WTC11 (cell line): Measurements from ENCODE around the gene GGCX. TPM values are rescaled to one million over a fixed set of nuclear protein-coding genes. Genes with fewer than 3 reads are reported as not detected.

Experiments
- ATAC-seq: fragments of 200-7000 bp; cut with Tn5 transposase; 2 replicates; pipeline ENCODE4 v1.10.0; 2021; ENCODE audit warnings: mild to moderate bottlenecking, moderate library complexity
- CTCF ChIA-PET: fragments of 300-600 bp; sonication (Branson Sonifier 250); formaldehyde crosslinking; loops from one replicate; lab custom pipeline; 2021; ENCODE audit warnings: antibody characterized with exemption; lab: Charles Lee
- POLR2A ChIA-PET: fragments of 350-600 bp; sonication (Branson Sonifier 250); formaldehyde crosslinking; loops from one replicate; lab custom pipeline; 2021; ENCODE audit warnings: antibody characterized with exemption; lab: Charles Lee
- DNase-seq: peaks from one replicate; pipeline ENCODE4 v3.0.0; 2021; ENCODE audit warnings: low spot score
- H3K27ac Mint-ChIP-seq: 2 replicates; pipeline ENCODE4 v1.8.0; 2021; ENCODE audit warnings: mixed read lengths
- H3K27me3 Mint-ChIP-seq: 2 replicates; pipeline ENCODE4 v1.8.0; 2021; ENCODE audit warnings: low read depth, mild to moderate bottlenecking, moderate library complexity, mixed read lengths
- H3K36me3 Mint-ChIP-seq: 2 replicates; pipeline ENCODE4 v1.8.0; 2021; ENCODE audit warnings: mixed read lengths
- H3K4me1 Mint-ChIP-seq: 2 replicates; pipeline ENCODE4 v1.8.0; 2022; ENCODE audit warnings: mixed read lengths
- H3K4me3 Mint-ChIP-seq: 2 replicates; pipeline ENCODE4 v1.8.0; 2021; ENCODE audit warnings: mild to moderate bottlenecking, moderate library complexity, mixed read lengths
- H3K9me3 Mint-ChIP-seq: 2 replicates; pipeline ENCODE4 v1.8.0; 2021; ENCODE audit warnings: mixed read lengths
- AR ChIP-seq: fragments of 250-450 bp; sonication (Bioruptor Pico); IDR thresholded peaks from 2 replicates; pipeline ENCODE4 v1.9.0; 2021; ENCODE audit warnings: mild to moderate bottlenecking
- E2F1 ChIP-seq: sonication (generic); formaldehyde crosslinking; IDR thresholded peaks from 2 replicates; pipeline ENCODE4 v1.8.0; 2022; ENCODE audit warnings: mild to moderate bottlenecking, missing genetic modification reagents
- E2F4 ChIP-seq: sonication (generic); formaldehyde crosslinking; IDR thresholded peaks from 2 replicates; pipeline ENCODE4 v1.8.1; 2022; ENCODE audit warnings: low read depth, mild to moderate bottlenecking, moderate library complexity, missing genetic modification reagents, borderline replicate concordance
- ETV6 ChIP-seq: sonication (generic); formaldehyde crosslinking; IDR thresholded peaks from 2 replicates; pipeline ENCODE4 v1.8.1; 2022; ENCODE audit warnings: mild to moderate bottlenecking, missing genetic modification reagents
- GABPB1 ChIP-seq: sonication (generic); formaldehyde crosslinking; IDR thresholded peaks from 2 replicates; pipeline ENCODE4 v1.8.1; 2023; ENCODE audit warnings: mild to moderate bottlenecking, missing genetic modification reagents
- MLX ChIP-seq: sonication (generic); formaldehyde crosslinking; IDR thresholded peaks from 2 replicates; pipeline ENCODE4 v1.8.1; 2023; ENCODE audit warnings: mild to moderate bottlenecking, missing genetic modification reagents, moderate library complexity
- MYBL2 ChIP-seq: sonication (generic); formaldehyde crosslinking; IDR thresholded peaks from 2 replicates; pipeline ENCODE4 v1.8.1; 2023; ENCODE audit warnings: mild to moderate bottlenecking, moderate library complexity, missing genetic modification reagents
- NFE2L1 ChIP-seq: sonication (generic); formaldehyde crosslinking; IDR thresholded peaks from 2 replicates; pipeline ENCODE4 v1.8.1; 2023; ENCODE audit warnings: missing genetic modification reagents
- NFYB ChIP-seq: sonication (generic); formaldehyde crosslinking; conservative IDR thresholded peaks from 2 replicates; pipeline ENCODE4 v1.8.0; 2022; ENCODE audit warnings: low read depth, missing genetic modification reagents
- NR1H2 ChIP-seq: sonication (generic); formaldehyde crosslinking; IDR thresholded peaks from 2 replicates; pipeline ENCODE4 v1.9.0; 2021; ENCODE audit warnings: mild to moderate bottlenecking, moderate library complexity, missing genetic modification reagents
- SMAD3 ChIP-seq: sonication (generic); formaldehyde crosslinking; IDR thresholded peaks from 2 replicates; pipeline ENCODE4 v1.8.0; 2022; ENCODE audit warnings: missing genetic modification reagents, mild to moderate bottlenecking, borderline replicate concordance
- STAT6 ChIP-seq: sonication (generic); formaldehyde crosslinking; conservative IDR thresholded peaks from 2 replicates; pipeline ENCODE4 v1.8.1; 2023; ENCODE audit warnings: mild to moderate bottlenecking, low read depth, missing genetic modification reagents, moderate library complexity
- TP53 ChIP-seq: sonication (generic); formaldehyde crosslinking; IDR thresholded peaks from 2 replicates; pipeline ENCODE4 v1.8.1; 2023; ENCODE audit warnings: mild to moderate bottlenecking, missing genetic modification reagents
- ZBTB43 ChIP-seq: sonication (generic); formaldehyde crosslinking; IDR thresholded peaks from 2 replicates; pipeline ENCODE4 v1.8.1; 2023; ENCODE audit warnings: mild to moderate bottlenecking, missing genetic modification reagents
- ZNF281 ChIP-seq: sonication (generic); formaldehyde crosslinking; IDR thresholded peaks from 2 replicates; pipeline ENCODE4 v1.8.0; 2023; ENCODE audit warnings: mild to moderate bottlenecking, missing genetic modification reagents
- total RNA-seq: library from RNA; stranded (reverse); gene quantifications from 3 replicates; pipeline ENCODE4 v1.2.3, GENCODE V29; 2021

The GGCX gene
- total RNA-seq, 1 experiment from 2014 or later = 40.9 TPM

GRCh38 chr2:85503851-85504777 lies 57.2 kb downstream of the GGCX start:
- DNase-seq = no peak
- TF ChIP-seq NR1H2 (no peak), MYBL2 (CRISPR knock-in tag) (no peak), NFE2L1 (no peak), STAT6 (CRISPR knock-in tag) (no peak), TP53 (CRISPR knock-in tag) (no peak), ZNF281 (CRISPR knock-in tag) (no peak)
- TF ChIP-seq, all 79 proteins: peak for 0
- CTCF ChIA-PET = interaction anchor here (0.9 to 1.6 kb wide), 4 partner anchors 48 to 84 kb away, joined by 3 to 4 read pairs (median 3); no protein-coding TSS in a partner anchor
- Mint-ChIP-seq H3K4me3 (no peak overlapping the region), H3K9me3 (peaks cover 7% of the 10 kb centered on the region), H3K27ac (no peak overlapping the region), H3K4me1 (peaks cover 8% of the 10 kb centered on the region), H3K36me3 (no peaks in the 10 kb centered on the region), H3K27me3 (no peaks in the 10 kb centered on the region)
- POLR2A ChIA-PET = interaction anchor here (1.0 kb wide), 1 partner anchor 20 kb away, joined by 3 read pairs; no protein-coding TSS in a partner anchor
- no peak for ATAC-seq

GRCh38 chr2:85503168-85503850 lies 58.0 kb downstream of the GGCX start:
- Mint-ChIP-seq H3K27me3 (no peaks in the 10 kb centered on the region), H3K36me3 (no peaks in the 10 kb centered on the region), H3K9me3 (peaks cover 7% of the 10 kb centered on the region), H3K4me1 (peaks cover 8% of the 10 kb centered on the region), H3K27ac (no peak overlapping the region), H3K4me3 (no peak overlapping the region)
- ATAC-seq (no peak; the same call in 1 of the 2 replicates), DNase-seq (no peak)
- CTCF ChIA-PET = interaction anchor here (0.9 to 1.3 kb wide), 3 partner anchors 49 to 82 kb away, joined by 3 read pairs; no protein-coding TSS in a partner anchor
- POLR2A ChIA-PET = interaction anchor here (1.0 kb wide), 1 partner anchor 35 kb away, joined by 3 read pairs; the partner anchor contains the start of gene MAT2A
- TF ChIP-seq E2F4 (CRISPR knock-in tag) = no peak
- no peak for TF ChIP-seq MYBL2 (CRISPR knock-in tag)
- TF ChIP-seq GABPB1 (CRISPR knock-in tag) = 0 out of 2 replicates have a peak, but pooled peaks have one; percentile 7

GRCh38 chr2:85502720-85503119 lies 58.6 kb downstream of the GGCX start:
- no peak for ATAC-seq
- CTCF ChIA-PET = no interaction called here
- H3K36me3 Mint-ChIP-seq = no peaks in the 10 kb centered on the region
- no peak overlapping the region for H3K27ac Mint-ChIP-seq
- H3K27me3 Mint-ChIP-seq = no peaks in the 10 kb centered on the region
- no peak overlapping the region for H3K4me3 Mint-ChIP-seq
- POLR2A ChIA-PET = interaction anchor here (1.0 kb wide), 1 partner anchor 36 kb away, joined by 3 read pairs; the partner anchor contains the start of gene MAT2A
- peaks cover 8% of the 10 kb centered on the region for H3K4me1 Mint-ChIP-seq
- no peak for DNase-seq
- peaks cover 7% of the 10 kb centered on the region for H3K9me3 Mint-ChIP-seq
- TF ChIP-seq SMAD3 (no peak), NFYB (no peak), AR (no peak), MLX (CRISPR knock-in tag) (no peak), ETV6 (CRISPR knock-in tag) (no peak), ZBTB43 (CRISPR knock-in tag) (no peak), E2F1 (CRISPR knock-in tag) (no peak)
